ENCODE measurements around the gene SUPT3H. TPM values are rescaled to one million over a fixed set of nuclear protein-coding genes. Genes with fewer than 3 reads are reported as not detected.
"Not testable (repeated sequence)": the region's sequence is repeated elsewhere in the genome, so short reads cannot be mapped to it uniquely, and the experiment has no call there.

Gene SUPT3H
- total and polyA plus RNA-seq, 2 donors = 9.4 to 12.5 TPM

DNA sequence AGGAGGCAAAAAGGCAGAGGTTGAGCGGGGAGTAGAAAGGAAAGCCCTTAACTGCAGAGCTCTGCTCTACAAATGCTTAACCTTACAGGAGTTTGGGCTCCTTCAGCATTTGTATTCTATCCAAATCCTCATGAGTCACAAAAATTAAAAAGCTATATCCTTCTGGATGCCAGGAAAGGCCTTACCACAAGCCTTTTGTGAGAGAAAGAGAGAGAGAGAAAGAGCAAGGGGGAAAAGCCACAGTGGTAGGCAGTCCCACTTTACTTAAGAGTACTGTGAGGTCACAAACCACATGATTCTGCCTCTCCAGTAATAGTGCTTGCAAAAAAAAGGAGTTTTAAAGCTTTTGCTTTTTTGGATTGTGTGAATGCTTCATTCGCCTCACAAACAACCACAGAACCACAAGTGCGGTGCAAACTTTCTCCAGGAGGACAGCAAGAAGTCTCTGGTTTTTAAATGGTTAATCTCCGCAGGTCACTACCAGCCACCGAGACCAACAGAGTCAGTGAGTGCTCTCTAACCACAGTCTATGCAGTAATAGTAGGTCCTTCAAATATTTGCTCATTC lies 49.7 kb downstream of the SUPT3H start, which contains the start of gene RUNX2:
RUNX2 (plus strand) TSS at position 375 of the 567 bp plus-strand sequence. CDS start 397 bp downstream, outside the sequence.
- H3K36me3 ChIP-seq (ENCODE audit: insufficient read depth) = no peaks in the 10 kb centered on the region
- WGBS = 67% methylated on average over 5 of the region's 5 CpGs
- H3K4me1 ChIP-seq (ENCODE audit: insufficient read depth) = no peaks in the 10 kb centered on the region
- H3K4me3 ChIP-seq (ENCODE audit: low read depth, low read length) = no peak within 1 kb of the TSS
- no peak for DNase-seq (ENCODE audit: extremely low spot score)
- no peak within 1 kb of the TSS for H3K27ac ChIP-seq (ENCODE audit: low read depth)

DNA sequence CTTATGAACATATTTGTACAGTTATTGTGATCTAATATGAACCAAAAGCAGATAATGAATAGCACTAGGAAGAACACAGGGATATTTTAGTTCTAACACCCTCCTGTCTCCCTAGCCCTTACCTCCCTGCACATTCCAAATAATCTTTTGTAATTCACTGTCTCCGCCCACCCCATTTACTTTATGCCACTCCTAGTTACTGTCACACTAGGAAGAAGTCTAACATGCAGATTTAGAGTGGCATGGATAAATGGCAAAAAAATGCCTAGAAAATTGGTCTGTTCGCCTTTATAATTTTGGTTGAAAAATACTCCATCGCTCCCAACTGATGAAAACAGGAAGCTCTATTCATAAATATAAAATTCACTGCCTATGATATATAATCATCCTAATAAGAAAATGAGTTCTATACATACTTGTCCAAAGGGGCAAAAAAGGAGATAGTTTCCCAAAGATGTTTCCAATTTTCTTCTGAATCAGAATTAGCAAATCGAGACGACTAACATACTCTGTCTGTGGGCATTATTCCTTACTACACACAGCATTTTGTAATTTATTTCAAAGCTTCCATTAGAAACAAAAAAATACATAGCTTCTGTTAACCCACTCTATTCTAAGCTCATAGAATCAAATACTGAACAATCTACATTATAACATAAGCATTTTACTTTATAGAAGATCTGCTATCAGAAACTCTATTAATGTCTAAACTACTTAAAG lies 50.9 kb downstream of the SUPT3H start:
- 92% methylated on average over 5 of the region's 5 CpGs for WGBS
- Histone ChIP-seq H3K4me3 (ENCODE audit: low read depth, low read length) (no peak overlapping the region), H3K4me1 (ENCODE audit: insufficient read depth) (no peaks in the 10 kb centered on the region), H3K27ac (ENCODE audit: low read depth) (no peak overlapping the region), H3K36me3 (ENCODE audit: insufficient read depth) (no peaks in the 10 kb centered on the region)
- no peak for DNase-seq (ENCODE audit: extremely low spot score)

DNA sequence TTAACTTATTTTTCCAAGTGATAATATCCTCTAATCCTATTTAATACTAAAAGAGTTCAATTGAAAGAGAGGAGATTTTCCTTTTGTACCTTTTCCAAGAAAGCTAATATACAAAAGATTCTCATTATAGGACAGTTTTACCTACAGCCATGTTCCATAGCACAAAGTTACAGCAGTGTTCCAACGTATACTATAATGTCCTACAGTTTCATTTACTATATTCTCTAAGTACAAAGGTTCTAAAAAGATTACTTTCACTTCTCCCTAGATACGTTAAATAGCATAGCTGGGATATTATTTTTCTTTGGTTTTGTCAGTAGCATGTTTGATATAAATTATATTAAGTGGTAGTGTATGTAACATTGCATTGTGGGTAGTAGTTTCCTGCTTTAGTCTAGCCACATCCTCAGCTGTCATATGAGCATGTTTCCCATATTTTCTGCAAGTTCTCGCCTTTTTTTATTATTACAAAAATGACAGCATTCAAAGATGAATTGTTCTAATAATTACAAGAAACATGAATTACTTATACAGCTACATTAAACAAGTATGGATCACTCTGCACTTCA lies 54.0 kb downstream of the SUPT3H start:
- H3K27ac ChIP-seq (ENCODE audit: low read depth) = no peak overlapping the region
- no peak overlapping the region for H3K4me3 ChIP-seq (ENCODE audit: low read depth, low read length)
- no peaks in the 10 kb centered on the region for H3K36me3 ChIP-seq (ENCODE audit: insufficient read depth)
- DNase-seq (ENCODE audit: extremely low spot score) = no peak
- WGBS = 80% methylated on average over 3 of the region's 3 CpGs
- H3K4me1 ChIP-seq (ENCODE audit: insufficient read depth) = no peaks in the 10 kb centered on the region

DNA sequence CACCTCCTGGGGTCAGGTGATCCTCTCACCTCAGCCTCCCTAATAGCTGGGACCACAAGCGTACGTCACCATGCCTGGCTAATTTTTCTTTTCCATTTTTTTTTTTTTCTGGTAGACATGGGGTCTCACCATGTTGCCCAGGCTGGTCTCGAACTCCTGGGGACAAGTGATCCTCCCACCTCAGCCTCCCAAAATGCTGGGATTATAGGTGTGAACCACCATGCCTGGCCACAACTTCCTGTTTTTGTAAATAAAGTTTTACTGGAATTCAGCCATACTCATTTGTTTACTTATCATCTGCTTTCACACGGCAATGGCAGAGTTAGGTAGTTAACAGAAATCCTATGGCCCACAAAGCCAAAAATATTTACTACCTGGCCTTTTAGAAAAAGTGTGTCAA lies 57.4 kb downstream of the SUPT3H start:
- no peak for DNase-seq (ENCODE audit: extremely low spot score)
- 92% methylated on average over 4 of the region's 4 CpGs for WGBS
- Histone ChIP-seq H3K4me3 (ENCODE audit: low read depth, low read length) (no peak overlapping the region), H3K27ac (ENCODE audit: low read depth) (no peak overlapping the region), H3K36me3 (ENCODE audit: insufficient read depth) (no peaks in the 10 kb centered on the region), H3K4me1 (ENCODE audit: insufficient read depth) (no peaks in the 10 kb centered on the region)

DNA sequence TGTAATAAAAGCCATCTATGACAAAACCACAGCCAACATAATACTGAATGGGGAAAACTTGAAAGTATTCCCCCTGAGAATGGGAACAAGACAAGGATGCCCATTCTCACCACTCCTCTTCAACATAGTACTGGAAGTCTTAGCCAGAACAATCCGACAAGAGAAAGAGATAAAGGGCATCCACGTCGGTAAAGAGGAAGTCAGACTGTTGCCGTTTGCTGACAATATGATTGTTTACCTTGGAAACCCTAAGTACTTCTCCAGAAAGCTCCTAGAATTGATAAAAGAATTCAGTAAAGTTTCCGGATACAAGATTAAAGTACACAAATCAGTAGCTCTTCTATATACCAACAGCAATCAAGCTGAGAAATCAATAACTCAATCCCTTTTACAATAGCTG lies 63.6 kb downstream of the SUPT3H start:
- no peak overlapping the region for H3K4me3 ChIP-seq (ENCODE audit: low read depth, low read length)
- H3K4me1 ChIP-seq (ENCODE audit: insufficient read depth) = no peaks in the 10 kb centered on the region
- H3K27ac ChIP-seq (ENCODE audit: low read depth) = no peak overlapping the region
- WGBS = 58% methylated on average over 5 of the region's 5 CpGs
- no peaks in the 10 kb centered on the region for H3K36me3 ChIP-seq (ENCODE audit: insufficient read depth)
- DNase-seq (ENCODE audit: extremely low spot score) = no peak

DNA sequence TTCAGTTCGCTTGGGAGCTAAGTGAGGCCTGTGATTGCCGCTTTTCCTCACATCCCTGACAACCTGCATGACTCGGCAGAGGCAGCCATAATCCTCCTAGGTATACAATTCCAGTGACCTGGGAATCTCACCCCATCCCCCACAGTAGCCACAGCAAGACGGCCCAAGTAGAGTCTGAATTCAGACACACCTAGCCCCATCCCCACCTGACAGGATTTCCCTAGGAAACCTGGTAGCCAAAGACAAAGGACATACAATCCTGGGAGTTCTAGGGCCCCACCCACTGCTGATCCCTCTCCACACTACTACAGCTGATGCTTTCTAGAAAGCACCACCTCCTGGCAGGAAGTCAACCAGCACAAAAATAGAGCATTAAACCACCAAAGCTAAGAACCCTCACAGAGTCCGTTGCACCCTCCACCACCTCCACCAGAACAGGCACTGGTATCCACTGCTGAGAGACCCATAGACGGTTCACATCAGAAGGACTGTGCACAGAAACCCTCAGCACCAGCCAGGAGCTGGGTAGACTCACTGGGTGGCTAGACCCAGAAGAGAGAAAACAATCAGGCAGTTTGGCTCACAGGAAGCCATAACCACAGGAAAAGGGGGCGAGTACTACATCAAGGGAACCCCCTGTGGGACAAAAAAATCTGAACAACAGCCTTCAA lies 67.5 kb downstream of the SUPT3H start:
- H3K27ac ChIP-seq (ENCODE audit: low read depth) = no peak overlapping the region
- WGBS = 89% methylated on average over 7 of the region's 7 CpGs
- H3K4me1 ChIP-seq (ENCODE audit: insufficient read depth) = no peaks in the 10 kb centered on the region
- no peak for DNase-seq (ENCODE audit: extremely low spot score)
- H3K36me3 ChIP-seq (ENCODE audit: insufficient read depth) = peaks cover 2% of the 10 kb centered on the region
- H3K4me3 ChIP-seq (ENCODE audit: low read depth, low read length) = no peak overlapping the region

DNA sequence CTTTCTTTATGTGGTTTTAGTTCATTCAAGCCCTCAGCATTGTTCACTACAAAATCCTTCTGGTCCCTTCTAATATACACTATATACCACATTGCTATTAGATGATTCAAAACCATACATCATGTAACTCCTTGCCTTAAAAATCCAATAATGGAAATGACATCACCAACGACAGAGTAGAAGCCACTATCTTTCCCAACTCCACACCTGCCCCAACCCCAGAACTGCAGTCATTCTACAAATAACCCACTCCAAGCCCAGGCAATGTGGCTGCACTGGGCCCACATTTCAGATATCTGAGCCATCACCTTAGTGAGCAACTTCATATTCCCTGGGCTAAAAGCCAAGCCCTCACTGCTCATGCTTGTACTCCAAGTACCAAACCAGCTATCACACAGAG lies 72.2 kb downstream of the SUPT3H start:
- no peak overlapping the region for H3K4me3 ChIP-seq (ENCODE audit: low read depth, low read length)
- DNase-seq (ENCODE audit: extremely low spot score) = no peak
- no peak overlapping the region for H3K27ac ChIP-seq (ENCODE audit: low read depth)
- peaks cover 2% of the 10 kb centered on the region for H3K36me3 ChIP-seq (ENCODE audit: insufficient read depth)
- 85% methylated on average over 1 of the region's 1 CpG for WGBS
- H3K4me1 ChIP-seq (ENCODE audit: insufficient read depth) = no peaks in the 10 kb centered on the region

DNA sequence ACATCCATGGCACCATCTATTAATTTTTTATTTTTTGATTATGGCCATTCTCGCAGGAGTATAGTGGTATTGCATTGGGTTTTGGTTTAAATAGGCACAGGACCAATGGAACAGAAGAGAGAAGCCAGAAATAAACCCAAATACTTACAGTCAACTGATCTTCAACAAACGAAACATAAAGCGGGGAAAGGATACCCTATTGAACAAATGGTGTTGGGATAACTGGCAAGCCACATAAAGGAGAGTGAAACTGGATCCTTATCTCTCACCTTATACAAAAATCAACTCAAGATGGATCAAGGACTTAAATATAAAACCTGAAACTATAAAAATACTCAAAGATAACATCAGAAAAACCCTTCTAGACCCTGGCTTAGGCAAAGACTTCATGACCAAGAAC lies 74.9 kb downstream of the SUPT3H start:
- Histone ChIP-seq H3K36me3 (ENCODE audit: insufficient read depth) (peaks cover 2% of the 10 kb centered on the region), H3K4me1 (ENCODE audit: insufficient read depth) (no peaks in the 10 kb centered on the region), H3K27ac (ENCODE audit: low read depth) (no peak overlapping the region), H3K4me3 (ENCODE audit: low read depth, low read length) (no peak overlapping the region)
- 96% methylated on average over 3 of the region's 3 CpGs for WGBS
- DNase-seq (ENCODE audit: extremely low spot score) = no peak

DNA sequence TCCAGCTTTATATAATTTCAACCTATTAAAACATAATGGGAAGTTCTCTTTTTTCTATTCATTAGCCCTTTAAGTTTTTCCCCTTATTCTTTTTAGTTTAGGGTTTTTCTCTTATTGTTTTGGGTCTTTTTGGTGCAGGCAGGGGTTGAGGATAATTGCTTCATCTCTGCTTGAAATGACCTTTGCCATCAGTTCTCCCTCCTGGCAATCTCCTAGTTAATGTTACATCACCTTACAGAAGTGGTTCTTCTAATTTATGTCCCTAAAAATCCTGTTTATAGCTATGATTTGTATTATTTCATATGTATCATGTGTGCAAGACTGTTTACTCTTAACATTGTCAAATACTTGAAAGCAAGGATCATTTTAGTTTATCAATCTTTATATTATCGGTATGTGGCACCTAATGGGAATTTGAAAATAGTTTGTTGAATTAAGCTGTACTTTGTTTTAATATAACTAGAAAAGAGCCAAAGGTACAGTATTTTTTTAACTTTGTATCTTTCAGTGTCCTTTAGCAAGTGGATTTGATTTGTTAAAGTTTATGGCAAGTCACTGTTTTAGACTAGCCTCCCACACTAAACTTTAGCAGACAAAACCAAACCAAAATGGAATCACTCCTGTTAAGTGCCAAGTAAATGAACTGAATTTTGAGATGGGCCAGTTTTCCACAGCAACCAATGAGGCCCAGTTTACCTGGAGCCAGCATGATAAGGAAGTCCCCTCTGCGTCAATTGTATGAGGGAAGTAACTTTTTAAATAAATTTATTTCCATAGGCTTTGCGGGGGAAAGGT lies 76.2 kb downstream of the SUPT3H start:
- DNase-seq (ENCODE audit: extremely low spot score) = no peak
- no peak overlapping the region for H3K4me3 ChIP-seq (ENCODE audit: low read depth, low read length)
- no peaks in the 10 kb centered on the region for H3K4me1 ChIP-seq (ENCODE audit: insufficient read depth)
- H3K27ac ChIP-seq (ENCODE audit: low read depth) = no peak overlapping the region
- WGBS = 65% methylated on average over 3 of the region's 3 CpGs
- no peaks in the 10 kb centered on the region for H3K36me3 ChIP-seq (ENCODE audit: insufficient read depth)

DNA sequence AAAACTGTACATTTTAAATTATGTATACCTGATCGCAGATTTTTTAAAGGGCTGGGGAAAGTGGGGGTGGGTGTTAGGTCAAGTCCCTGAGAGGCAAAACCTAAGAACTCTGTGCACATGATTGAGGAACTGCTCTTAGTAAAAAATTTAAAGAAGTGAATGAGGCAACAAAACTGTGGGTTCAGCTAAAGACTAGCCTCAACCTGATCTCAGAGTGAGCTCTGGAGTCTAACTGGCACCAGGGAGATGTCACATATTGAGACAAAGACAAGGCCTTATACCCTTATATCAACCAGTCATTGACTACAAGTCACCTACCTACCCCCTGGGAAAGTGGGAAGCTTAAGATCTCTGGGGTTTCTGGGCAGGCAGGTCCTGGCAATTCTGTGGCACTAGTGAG lies 77.0 kb downstream of the SUPT3H start:
- H3K4me1 ChIP-seq (ENCODE audit: insufficient read depth) = no peaks in the 10 kb centered on the region
- no peak overlapping the region for H3K4me3 ChIP-seq (ENCODE audit: low read depth, low read length)
- no peak overlapping the region for H3K27ac ChIP-seq (ENCODE audit: low read depth)
- no peaks in the 10 kb centered on the region for H3K36me3 ChIP-seq (ENCODE audit: insufficient read depth)
- DNase-seq (ENCODE audit: extremely low spot score) = no peak
- WGBS = 96% methylated on average over 1 of the region's 1 CpG

DNA sequence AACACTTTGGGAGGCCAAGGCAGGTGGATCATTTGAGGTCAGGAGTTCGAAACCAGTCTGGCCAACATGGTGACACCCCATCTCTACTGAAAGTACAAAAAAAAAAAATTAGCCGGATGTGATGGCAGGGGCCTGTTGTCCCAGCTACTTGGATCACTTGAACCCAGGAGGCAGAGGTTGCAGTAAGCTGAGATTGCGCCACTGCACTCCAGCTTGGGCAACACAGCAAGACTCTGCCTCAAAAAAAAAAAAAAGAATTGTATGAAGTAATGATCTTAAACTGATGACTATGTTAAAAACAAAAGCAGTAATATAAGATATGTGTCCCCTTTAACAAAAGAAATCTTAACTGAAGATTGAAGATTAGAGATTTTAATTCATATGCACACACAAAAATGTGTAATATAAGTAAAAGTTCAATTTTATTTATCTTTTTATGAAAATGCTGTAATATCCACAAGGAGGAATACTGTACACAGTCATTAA lies 78.6 kb downstream of the SUPT3H start:
- Histone ChIP-seq H3K27ac (ENCODE audit: low read depth) (no peak overlapping the region), H3K4me3 (ENCODE audit: low read depth, low read length) (no peak overlapping the region), H3K4me1 (ENCODE audit: insufficient read depth) (no peaks in the 10 kb centered on the region), H3K36me3 (ENCODE audit: insufficient read depth) (no peaks in the 10 kb centered on the region)
- 98% methylated on average over 3 of the region's 3 CpGs for WGBS
- DNase-seq (ENCODE audit: extremely low spot score) = no peak

DNA sequence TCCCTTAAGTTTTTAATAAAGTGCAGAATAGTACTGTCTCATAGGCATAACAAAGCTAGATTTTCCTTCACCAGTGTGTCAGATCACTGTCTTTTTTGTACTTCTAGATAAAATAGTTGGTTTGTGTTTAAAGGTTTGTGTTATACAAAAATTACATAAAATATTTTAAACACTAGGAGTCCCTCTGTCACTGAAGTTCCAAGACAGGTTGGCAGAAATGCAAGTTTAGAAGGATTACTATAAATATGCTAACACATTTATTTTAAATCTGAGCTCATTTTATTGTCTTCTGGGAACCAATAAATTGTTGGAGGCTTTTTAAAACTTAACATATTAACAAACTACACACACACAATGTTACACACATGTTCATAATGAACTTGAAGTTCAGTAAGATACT lies 80.4 kb downstream of the SUPT3H start:
- no peak for DNase-seq (ENCODE audit: extremely low spot score)
- H3K36me3 ChIP-seq (ENCODE audit: insufficient read depth) = no peaks in the 10 kb centered on the region
- no peak overlapping the region for H3K4me3 ChIP-seq (ENCODE audit: low read depth, low read length)
- H3K27ac ChIP-seq (ENCODE audit: low read depth) = no peak overlapping the region
- no peaks in the 10 kb centered on the region for H3K4me1 ChIP-seq (ENCODE audit: insufficient read depth)

DNA sequence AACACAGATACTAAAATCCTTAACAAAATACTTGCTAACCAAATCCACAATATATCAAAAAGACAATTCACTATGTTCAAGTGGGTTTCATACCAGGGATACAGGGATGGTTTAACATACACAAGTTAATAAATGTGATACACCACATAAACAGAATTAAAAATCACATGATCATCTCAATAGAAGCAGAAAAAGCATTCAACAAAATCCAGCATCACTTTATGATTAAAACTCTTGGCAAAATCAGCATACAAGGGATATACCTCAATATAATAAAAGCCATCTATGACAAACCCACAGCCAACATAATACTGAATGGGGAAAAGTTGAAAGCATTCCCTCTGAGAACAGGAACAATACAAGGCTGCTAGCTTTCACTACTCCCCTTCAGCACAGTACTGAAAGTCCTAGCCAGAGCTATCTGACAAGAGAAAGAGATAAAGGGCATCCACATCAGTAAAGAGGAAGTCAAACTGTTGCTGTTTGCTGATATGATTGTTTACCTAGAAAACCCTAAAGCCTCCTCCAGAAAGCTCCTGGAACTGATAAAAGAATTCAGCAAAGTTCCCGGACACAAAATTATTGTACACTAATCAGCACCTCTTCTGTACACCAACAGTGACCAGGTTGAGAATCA lies 83.6 kb downstream of the SUPT3H start:
- not testable (repeated sequence) for H3K36me3 ChIP-seq (ENCODE audit: insufficient read depth); H3K4me3 ChIP-seq (ENCODE audit: low read depth, low read length); H3K4me1 ChIP-seq (ENCODE audit: insufficient read depth); H3K27ac ChIP-seq (ENCODE audit: low read depth); DNase-seq (ENCODE audit: extremely low spot score)
- 61% methylated on average over 1 of the region's 1 CpG for WGBS
